HG03108 (cell line): ENCODE measurements around the gene ADD2.

ENCODE experiments used
- ATAC-seq: cut with Tn5 transposase; IDR thresholded peaks from one replicate; pipeline ENCODE4 v1.9.1; 2021; ENCODE audit warnings: moderate library complexity; ENCODE audit not compliant: unreplicated experiment

ADD2 gene

GRCh38 chr2:70724366-70724765 is 43.6 kb downstream of the ADD2 start:
- ATAC-seq = no peak

- no peak for ATAC-seq
Measured at GRCh38 chr2:70723286-70723885, 44.6 kb downstream of the ADD2 start.

GRCh38 chr2:70720124-70720523 is 47.9 kb downstream of the ADD2 start:
- no peak for ATAC-seq

- no peak for ATAC-seq
Measured at GRCh38 chr2:70719231-70719630, 48.8 kb downstream of the ADD2 start.

- no peak for ATAC-seq
Measured at GRCh38 chr2:70718736-70719135, 49.3 kb downstream of the ADD2 start.

GRCh38 chr2:70718241-70718640 is 49.8 kb downstream of the ADD2 start:
- ATAC-seq = no peak

GRCh38 chr2:70717431-70718038 is 50.5 kb downstream of the ADD2 start:
- ATAC-seq = no peak

GRCh38 chr2:70716951-70717350 is 51.0 kb downstream of the ADD2 start:
- no peak for ATAC-seq

- no peak for ATAC-seq
Measured at GRCh38 chr2:70716131-70716743, 51.8 kb downstream of the ADD2 start.

GRCh38 chr2:70715071-70715985 is 52.7 kb downstream of the ADD2 start:
- ATAC-seq = no peak

- no peak for ATAC-seq
Measured at GRCh38 chr2:70714141-70714905, 53.7 kb downstream of the ADD2 start.

GRCh38 chr2:70712916-70713315 is 55.1 kb downstream of the ADD2 start:
- ATAC-seq = no peak

- ATAC-seq = no peak
Measured at GRCh38 chr2:70711191-70711590, 56.8 kb downstream of the ADD2 start.

- ATAC-seq = no peak
Measured at GRCh38 chr2:70710038-70710690, 57.8 kb downstream of the ADD2 start.

GRCh38 chr2:70709275-70710037 is 58.5 kb downstream of the ADD2 start:
- ATAC-seq = no peak

GRCh38 chr2:70708376-70709199 is 59.4 kb downstream of the ADD2 start:
- no peak for ATAC-seq

GRCh38 chr2:70707706-70708105 is 60.3 kb downstream of the ADD2 start:
- ATAC-seq = no peak

GRCh38 chr2:70706026-70706795 is 61.8 kb downstream of the ADD2 start:
- ATAC-seq = no peak
